HG02852 (cell line): Measurements from ENCODE around the gene SLC39A9.
"Not testable (repeated sequence)": the region's sequence is repeated elsewhere in the genome, so short reads cannot be mapped to it uniquely, and the experiment has no call there.

Source experiments
- ATAC-seq: cut with Tn5 transposase; IDR thresholded peaks from one replicate; pipeline ENCODE4 v1.9.1; 2021; ENCODE audit warnings: mild to moderate bottlenecking, moderate library complexity; ENCODE audit not compliant: unreplicated experiment

The SLC39A9 gene

DNA sequence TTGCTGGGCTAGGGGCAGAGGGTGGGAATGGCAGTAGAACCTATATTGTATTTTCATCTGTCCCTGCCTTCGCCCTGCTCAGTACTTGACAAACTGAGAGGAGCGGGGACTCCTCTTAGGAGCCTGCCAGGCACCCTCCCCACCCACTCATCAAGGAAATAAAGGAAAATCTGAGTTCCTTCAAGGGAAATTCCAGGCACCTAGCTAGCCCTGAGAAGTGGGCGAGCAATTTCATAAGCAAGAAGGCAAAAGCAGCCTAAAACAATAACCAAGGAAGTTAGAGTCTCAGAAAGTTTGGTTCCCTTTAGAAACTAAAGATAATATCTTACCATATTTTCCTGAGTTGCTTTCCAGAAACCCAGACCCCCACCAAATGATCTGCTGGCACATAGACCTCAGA lies 75.5 kb downstream of the SLC39A9 start:
- ATAC-seq: no peak

DNA sequence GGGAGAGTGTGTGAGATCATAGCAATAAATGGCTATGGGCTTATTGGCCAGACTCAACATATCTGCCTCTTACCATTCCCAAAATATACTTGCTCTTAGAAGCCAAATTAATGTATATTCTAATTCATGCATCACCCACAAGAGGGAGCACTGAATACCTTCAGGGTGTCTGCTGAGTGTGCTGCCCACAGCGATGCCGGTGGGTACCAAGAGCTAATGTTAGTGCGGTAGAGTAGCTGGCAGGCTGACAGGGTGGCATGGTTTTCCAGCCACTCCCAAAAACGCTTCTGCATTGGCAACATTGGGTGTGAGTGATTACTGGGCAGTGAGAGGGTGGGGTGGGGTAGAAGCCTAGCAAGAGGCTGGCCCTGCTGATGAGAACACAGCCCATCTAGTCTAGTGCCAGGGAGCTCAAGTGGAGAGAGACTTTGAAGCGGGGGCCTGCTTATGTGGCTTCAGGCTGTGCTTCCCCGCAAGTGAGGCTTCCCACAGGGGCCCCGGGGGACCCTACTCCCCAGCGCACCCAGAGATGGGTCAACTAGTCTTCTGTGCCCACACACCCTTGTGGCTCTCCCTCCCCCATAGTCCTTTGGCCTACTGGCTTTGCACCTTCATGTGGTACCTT lies 76.8 kb downstream of the SLC39A9 start:
- ATAC-seq: no peak

DNA sequence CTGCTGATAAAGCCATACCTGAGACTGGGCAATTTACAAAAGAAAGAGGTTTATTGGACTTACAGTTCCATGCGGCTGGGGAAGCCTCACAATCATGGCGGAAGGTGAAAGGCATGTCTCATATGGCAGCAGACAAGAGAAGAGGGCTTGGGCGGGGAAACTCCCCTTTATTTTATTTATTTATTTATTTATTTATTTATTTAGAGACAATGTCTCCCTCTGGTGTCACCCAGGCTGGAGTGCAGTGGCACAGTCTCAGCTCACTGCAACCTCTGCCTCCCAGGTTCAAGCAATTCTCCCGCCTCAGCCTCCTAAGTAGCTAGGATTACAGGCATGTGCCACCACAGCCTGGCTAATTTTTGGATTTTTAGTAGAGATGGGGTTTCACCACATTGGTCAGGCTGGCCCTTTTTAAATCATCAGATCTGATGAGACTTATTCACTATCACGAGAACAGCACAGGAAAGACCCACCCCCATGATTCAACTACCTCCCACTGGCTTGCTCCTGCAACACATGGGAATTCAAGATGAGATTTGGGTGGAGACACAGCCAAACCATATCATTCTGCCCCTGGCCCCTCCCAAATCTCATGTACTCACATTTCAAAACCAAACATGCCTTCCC lies 78.4 kb downstream of the SLC39A9 start:
- ATAC-seq: not testable (repeated sequence)

GRCh38 chr14:69478055-69478454 lies 79.6 kb downstream of the SLC39A9 start:
- not testable (repeated sequence) for ATAC-seq

- ATAC-seq: no peak
These were observed 81.2 kb downstream of the SLC39A9 start for GRCh38 chr14:69479696-69480095.

GRCh38 chr14:69480136-69480535 lies 81.6 kb downstream of the SLC39A9 start:
- no peak for ATAC-seq

DNA sequence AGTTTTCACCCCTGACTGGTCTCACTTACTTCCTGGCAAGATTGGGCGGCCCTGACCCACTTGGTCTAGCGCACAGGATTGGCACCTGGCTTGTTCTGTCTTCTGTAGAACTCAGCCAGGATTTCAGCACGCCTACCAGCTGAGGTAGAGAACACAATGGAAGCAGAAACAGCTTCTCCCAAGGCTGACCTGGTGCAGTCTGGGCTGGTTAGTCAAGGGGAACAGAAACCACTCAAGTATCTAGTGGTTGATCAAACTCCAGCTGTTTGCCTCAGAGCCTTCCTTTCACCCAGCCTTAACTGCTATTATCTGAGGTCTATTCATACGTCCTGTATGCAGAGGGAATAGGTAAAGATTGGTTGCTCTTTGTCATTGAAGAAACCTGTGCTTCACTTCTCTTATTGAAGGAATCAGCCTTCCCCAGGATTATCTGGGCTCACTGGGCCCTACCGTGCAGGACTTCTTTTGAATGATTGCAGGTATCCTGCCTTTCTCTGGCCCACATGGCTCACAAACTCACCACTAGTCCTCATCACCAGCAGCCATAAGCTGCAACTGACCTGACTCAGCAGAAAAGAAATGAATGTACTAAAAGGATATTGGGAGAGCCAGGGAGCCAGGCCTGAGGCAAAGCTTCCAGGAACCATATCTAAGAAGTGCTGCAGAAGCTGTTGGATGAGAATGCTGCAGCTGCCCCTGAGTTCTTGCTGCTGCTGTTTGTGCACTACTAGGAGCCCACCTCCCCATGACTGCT lies 83.5 kb downstream of the SLC39A9 start:
- peak; percentile 92 for ATAC-seq

DNA sequence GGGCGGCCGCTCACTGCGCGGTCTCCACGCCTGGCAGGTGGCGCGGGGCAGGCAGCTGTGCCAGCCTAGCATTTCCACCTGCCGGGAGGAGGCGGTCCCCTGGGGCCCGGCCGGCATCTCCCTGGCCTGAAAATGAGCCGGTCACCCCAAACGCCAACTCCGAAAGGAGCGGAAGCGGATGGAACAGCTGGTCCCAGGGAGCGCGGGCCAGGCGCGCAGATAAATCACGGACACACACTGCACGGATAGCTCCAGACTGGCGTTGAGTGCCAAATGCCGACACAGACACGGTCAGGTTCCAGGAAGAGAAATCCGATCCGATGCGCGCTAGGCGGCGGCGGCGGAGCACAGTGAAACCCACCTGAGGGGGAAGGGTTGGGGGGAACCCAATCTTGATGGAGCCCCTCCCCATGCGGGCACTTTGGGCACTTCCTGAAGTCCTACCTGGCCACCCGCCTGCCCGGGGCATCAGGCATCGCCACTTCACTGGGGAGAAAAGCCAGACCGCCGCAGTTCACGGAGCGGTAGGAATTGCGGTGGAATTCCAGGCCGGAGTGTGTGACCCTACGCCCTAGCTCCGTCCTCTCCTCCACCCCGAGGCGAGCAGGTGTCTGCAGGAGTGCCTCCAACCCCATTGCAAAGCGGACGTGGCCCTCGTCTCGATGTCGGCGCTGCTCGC lies 85.4 kb downstream of the SLC39A9 start:
- no peak for ATAC-seq

GRCh38 chr14:69484444-69485314 lies 86.2 kb downstream of the SLC39A9 start, which contains the start of gene PLEKHD1:
TSS of gene PLEKHD1 (plus strand) at chr14:69484728. CDS start at chr14:69484966, 238 bp downstream.
- ATAC-seq: no peak

DNA sequence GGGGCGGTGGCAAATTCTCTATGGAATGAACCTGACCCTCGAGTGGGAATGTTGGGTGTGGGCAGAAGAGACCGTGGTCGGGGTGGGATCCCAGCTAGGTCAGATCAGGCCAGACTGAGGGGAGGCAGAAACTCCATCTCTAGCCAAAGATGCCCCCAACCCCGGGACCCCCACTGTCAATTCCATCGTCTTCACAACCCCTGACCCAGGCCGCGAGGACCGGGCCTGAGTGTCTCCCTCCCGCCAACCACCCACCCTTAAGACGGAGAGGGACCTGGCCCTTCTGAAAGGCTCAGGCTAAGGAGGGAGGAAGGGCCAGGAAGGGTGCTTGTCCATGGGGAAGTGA lies 86.8 kb downstream of the SLC39A9 start:
- no peak for ATAC-seq

DNA sequence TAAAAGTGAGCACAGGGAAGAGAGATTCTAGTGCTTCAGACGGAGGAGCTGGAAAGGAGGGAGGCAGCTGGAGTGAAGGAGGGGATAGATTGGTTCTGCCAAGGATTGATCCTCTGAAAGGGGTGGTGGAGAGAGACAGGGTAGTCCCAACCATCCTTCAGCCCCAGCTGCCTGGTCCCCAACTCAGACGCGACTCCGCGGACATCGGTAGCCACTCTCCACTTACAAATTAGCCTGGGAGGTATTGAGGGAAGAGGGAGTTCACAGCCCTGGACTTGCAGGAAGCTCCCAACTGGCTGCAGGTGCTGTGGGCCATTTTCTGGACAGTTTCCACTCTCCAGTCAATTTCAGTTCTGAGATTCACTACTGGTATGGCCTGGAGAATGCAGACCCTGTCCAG lies 87.2 kb downstream of the SLC39A9 start:
- ATAC-seq: no peak

DNA sequence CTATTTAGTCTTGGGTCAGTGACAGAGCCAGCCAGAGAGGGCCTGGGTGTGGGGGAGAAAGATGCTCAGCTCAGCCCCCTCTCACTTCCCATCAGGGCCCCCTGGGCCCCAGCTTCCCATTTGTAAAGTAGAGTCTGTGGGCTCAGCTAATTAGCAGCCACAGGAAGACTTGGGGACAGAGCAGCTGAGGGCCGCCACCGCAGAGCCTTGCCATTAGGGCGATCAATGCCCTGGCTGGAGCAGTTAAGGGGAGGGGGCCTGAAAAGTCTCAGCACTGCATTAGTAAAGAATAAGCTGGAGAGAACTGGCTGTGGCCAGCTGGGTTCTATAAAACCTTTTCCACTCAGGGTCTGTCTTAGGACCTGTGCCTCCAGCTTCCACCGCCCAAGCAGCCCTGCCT lies 88.7 kb downstream of the SLC39A9 start:
- no peak for ATAC-seq

DNA sequence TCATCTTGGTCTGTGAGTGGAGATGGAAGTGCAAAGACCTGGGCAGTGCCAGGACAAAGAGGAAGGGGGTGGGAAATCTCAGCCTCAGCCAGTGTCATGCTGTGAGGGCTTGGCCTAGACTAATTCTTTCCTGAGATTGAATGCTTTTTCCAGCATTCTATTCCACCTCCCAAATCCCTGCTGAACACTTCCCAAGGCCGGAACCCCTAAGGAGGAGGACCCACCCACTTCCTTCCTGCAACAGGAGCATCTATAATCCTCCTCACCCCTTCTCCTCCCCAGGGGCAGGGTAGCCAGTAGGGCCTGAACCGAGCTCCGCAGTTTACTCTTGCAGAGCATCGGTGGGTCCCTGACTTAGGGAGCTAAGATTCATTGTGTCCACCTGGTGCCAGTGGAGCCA lies 89.3 kb downstream of the SLC39A9 start:
- ATAC-seq: no peak

DNA sequence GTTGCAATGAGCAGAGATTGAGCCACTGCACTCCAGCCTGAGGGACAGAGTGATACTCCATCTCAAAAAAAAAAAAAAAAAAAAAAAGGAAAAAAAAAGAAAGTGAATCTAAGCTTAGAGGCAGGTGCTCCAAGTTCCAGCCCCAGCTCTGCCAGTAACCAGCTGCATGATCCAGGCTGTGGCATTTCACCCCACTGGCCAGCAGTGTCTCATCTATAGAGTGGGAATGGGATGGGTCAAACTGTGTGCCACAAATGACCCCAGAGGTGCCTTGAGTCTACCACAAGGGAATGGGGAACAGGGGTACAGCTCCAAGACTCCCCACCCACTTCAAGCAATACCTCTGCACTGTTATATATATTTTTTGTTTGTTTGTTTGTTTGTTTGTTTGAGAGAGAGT lies 91.0 kb downstream of the SLC39A9 start:
- no peak for ATAC-seq

DNA sequence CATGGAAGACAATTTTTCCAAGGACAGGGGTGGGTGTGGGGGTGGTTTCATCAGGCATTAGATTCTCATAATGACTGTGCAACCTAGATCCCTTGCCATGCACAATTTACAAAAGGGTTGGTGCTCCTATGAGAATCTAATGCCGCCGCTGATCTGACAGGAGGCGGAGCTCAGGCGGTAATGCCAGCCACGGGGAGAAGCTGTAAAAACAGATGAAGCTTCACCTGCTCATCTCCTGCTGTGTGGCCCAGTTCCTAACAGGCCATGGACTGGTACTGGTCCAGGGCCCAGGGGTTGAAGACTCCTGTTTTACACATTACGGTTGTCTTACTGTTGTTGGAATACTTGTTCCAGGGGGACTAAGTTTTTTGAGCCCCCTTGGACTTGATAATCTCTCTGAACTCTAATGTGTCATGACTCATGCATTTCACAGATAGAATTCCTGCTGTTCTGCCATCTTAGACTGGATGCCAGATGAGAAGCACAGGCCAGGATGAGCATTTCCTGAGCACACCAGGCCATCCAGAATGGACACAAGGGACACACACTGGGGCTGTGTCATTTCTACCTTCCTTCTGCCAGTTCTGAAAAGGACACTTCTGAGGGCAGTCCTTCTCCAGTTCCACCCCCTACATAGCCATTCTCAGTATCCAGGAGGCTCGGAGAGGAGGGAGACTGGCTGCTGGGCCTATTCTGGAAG lies 91.9 kb downstream of the SLC39A9 start:
- ATAC-seq: no peak

DNA sequence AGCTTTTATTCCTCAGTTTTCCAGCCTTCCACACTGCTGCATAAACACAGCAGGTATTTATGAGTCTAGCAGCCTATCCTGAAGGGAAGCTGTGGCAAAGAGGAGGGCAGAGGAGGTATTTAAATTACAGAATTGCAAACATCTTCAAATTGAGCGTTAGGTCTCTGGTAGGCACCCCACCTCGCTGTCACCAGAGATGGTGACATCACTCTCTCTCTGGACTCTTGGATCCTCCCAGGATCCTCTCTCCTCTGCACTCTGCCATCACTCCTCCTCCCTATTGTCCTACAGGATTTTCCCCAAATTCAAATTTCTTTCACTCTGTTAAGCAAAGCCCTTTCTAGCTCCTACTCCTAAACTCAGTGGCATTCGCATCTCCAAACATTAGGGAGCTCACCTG lies 92.7 kb downstream of the SLC39A9 start:
- ATAC-seq: no peak

GRCh38 chr14:69493038-69493437 lies 94.5 kb downstream of the SLC39A9 start:
- ATAC-seq: no peak

DNA sequence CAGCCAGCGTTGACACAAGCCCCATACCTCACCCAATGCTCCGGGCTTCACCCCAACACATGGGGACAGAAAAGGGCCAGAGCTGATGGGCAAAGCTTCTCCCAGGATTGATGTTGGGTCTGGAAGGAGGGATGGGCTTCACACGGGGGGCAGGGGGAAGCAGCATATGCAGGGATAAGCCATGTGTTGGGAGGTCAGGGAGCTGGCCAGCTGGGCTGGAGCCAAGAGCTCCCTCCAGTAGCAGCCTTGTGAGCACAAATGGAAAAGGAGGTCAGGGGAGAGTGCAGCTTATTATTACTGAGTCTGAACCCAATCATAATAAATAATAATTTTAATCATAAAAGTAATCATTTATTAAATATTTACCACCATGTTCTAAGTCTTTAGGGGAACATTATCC lies 95.3 kb downstream of the SLC39A9 start:
- ATAC-seq: no peak

DNA sequence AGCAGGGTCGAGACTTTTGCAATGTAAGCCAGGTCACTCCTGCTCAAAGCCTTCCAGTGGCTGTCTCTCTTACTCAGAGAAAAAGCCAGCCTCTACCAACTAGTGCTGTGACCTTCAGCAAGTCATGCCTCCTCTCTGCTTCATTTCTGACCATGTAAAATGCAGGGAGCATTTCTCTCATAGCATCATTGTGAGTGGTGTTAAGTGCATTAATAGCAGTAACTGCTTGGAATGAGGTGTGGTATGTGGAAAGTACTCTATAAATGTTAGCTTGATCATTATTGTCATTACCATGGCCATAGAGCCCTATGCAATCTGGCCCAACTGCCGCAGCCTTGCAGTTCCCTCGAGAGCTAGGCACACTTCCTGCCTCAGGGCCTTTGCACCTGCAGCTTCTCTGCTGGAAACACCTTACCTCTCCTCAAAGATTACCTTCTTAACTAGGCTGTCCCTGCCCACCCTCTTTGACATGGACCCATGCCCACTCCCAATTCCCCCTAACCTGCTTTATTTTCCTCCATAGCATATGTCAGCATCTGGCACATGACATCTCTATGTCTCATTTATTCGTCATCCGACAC lies 96.9 kb downstream of the SLC39A9 start:
- ATAC-seq: no peak

GRCh38 chr14:69497866-69498265 lies 99.4 kb downstream of the SLC39A9 start:
- ATAC-seq: not testable (repeated sequence)
